Measurements from ENCODE around the gene PSMA8. TPM values are rescaled to one million over a fixed set of nuclear protein-coding genes. Genes with fewer than 3 reads are reported as not detected.
"Not testable (repeated sequence)": the region's sequence is repeated elsewhere in the genome, so short reads cannot be mapped to it uniquely, and the experiment has no call there.

Gene PSMA8
- total RNA-seq, 1 experiment from 2014 or later: not detected

DNA sequence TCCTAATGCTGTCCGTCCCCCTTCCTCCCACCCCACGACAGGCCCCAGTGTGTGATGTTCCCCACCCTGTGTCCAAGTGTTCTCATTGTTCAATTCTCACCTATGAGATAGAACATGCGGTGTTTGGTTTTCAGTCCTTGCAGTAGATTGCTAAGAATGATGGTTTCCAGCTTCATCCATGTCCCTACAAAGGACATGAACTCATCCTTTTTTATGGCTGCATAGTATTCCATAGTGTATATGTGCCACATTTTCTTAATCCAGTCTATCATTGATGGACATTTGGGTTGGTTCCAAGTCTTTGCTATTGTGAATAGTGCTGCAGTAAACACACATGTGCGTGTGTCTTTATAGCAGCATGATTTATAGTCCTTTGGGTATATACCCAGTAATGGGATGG, 105.0 kb downstream of the PSMA8 start:
- H3K23ac ChIP-seq (ENCODE audit: insufficient read length, low read depth, low read length); H3K4ac ChIP-seq (ENCODE audit: low read depth, low read length); H2AFZ ChIP-seq (ENCODE audit: low read length); H3K4me1 ChIP-seq (ENCODE audit: insufficient read depth, low read length); H3K9ac ChIP-seq (ENCODE audit: extremely low read depth, insufficient read length, low read length); H2BK15ac ChIP-seq (ENCODE audit: low read depth, low read length); H3K27me3 Mint-ChIP-seq (ENCODE audit: low read depth); H2BK120ac ChIP-seq (ENCODE audit: low read depth, low read length, poor library complexity, severe bottlenecking); H3K56ac ChIP-seq (ENCODE audit: insufficient read length, low read depth, low read length); H4K20me1 ChIP-seq (ENCODE audit: control insufficient read depth, insufficient read depth, insufficient read length); H3K27me3 ChIP-seq (ENCODE audit: insufficient read depth, low read length); H3K9me3 ChIP-seq (ENCODE audit: control insufficient read depth, low read depth, low read length); H3T11ph ChIP-seq (ENCODE audit: low read length); DNase-seq; H2BK5ac ChIP-seq (ENCODE audit: insufficient read length, low read length); H2BK12ac ChIP-seq (ENCODE audit: insufficient read length, low read depth, low read length); H3K4me3 Mint-ChIP-seq; H2AK5ac ChIP-seq (ENCODE audit: insufficient read length, low read length); H4K91ac ChIP-seq (ENCODE audit: insufficient read length, low read depth, low read length); H3K18ac ChIP-seq (ENCODE audit: insufficient read length, low read depth, low read length); H2BK20ac ChIP-seq (ENCODE audit: low read depth, low read length, poor library complexity, severe bottlenecking); H4K5ac ChIP-seq (ENCODE audit: insufficient read length, low read depth, low read length); H3K23me2 ChIP-seq (ENCODE audit: insufficient read length, low read depth, low read length, poor library complexity, severe bottlenecking); H3K27ac Mint-ChIP-seq; H3K79me1 ChIP-seq (ENCODE audit: insufficient read depth, low read depth, low read length, poor library complexity, severe bottlenecking); H3K14ac ChIP-seq (ENCODE audit: insufficient read depth, low read length); H4K8ac ChIP-seq (replicated peaks; ENCODE audit: insufficient read length, low read depth, low read length); H3K27ac ChIP-seq (ENCODE audit: insufficient read length, low read depth, low read length); H3K4me2 ChIP-seq (ENCODE audit: insufficient read depth, insufficient read length, low read length): not testable (repeated sequence)
- peaks cover 13 to 32% (median 24%) of the 10 kb centered on the region in 3 experiments for H3K36me3 Mint-ChIP-seq (ENCODE audit: insufficient read depth in 1 of 3, low read depth in 3 of 3)
- peaks cover 39 to 45% of the 10 kb centered on the region in 2 experiments for H3K4me1 Mint-ChIP-seq
- H3K79me2 ChIP-seq (ENCODE audit: insufficient read depth, low read length): peaks cover 10% of the 10 kb centered on the region; the same call in 1 of the 2 replicates
- H3K9me3 Mint-ChIP-seq: peaks cover 25 to 37% of the 10 kb centered on the region in 2 experiments
- WGBS (ENCODE audit: extremely low coverage, insufficient read length, low lambda C conversion rate): no CpG with 5 or more reads among the region's 4 CpGs

- H3K9me3 Mint-ChIP-seq: peaks cover 43 to 57% of the 10 kb centered on the region in 2 experiments
Observed at GRCh38 chr18:26242392-26242791, 108.7 kb downstream of the PSMA8 start.

More at GRCh38 chr18:26242392-26242791, 108.7 kb downstream of the PSMA8 start:
- not testable (repeated sequence) for H2AFZ ChIP-seq (ENCODE audit: low read length); H2BK5ac ChIP-seq (ENCODE audit: insufficient read length, low read length); H4K8ac ChIP-seq (replicated peaks; ENCODE audit: insufficient read length, low read depth, low read length); H2BK120ac ChIP-seq (ENCODE audit: low read depth, low read length, poor library complexity, severe bottlenecking); H2BK12ac ChIP-seq (ENCODE audit: insufficient read length, low read depth, low read length); H3K4ac ChIP-seq (ENCODE audit: low read depth, low read length); H3T11ph ChIP-seq (ENCODE audit: low read length); H3K56ac ChIP-seq (ENCODE audit: insufficient read length, low read depth, low read length); H3K4me1 ChIP-seq (ENCODE audit: insufficient read depth, low read length); H3K14ac ChIP-seq (ENCODE audit: insufficient read depth, low read length); H3K27me3 ChIP-seq (ENCODE audit: insufficient read depth, low read length); H4K91ac ChIP-seq (ENCODE audit: insufficient read length, low read depth, low read length); H4K20me1 ChIP-seq (ENCODE audit: control insufficient read depth, insufficient read depth, insufficient read length); H3K23me2 ChIP-seq (ENCODE audit: insufficient read length, low read depth, low read length, poor library complexity, severe bottlenecking); H3K4me3 Mint-ChIP-seq; H3K4me2 ChIP-seq (ENCODE audit: insufficient read depth, insufficient read length, low read length); H3K27ac ChIP-seq (ENCODE audit: insufficient read length, low read depth, low read length); H3K23ac ChIP-seq (ENCODE audit: insufficient read length, low read depth, low read length); H3K9me3 ChIP-seq (ENCODE audit: control insufficient read depth, low read depth, low read length); H3K27ac Mint-ChIP-seq; H3K9ac ChIP-seq (ENCODE audit: extremely low read depth, insufficient read length, low read length); H3K18ac ChIP-seq (ENCODE audit: insufficient read length, low read depth, low read length); DNase-seq; H2BK20ac ChIP-seq (ENCODE audit: low read depth, low read length, poor library complexity, severe bottlenecking); H3K27me3 Mint-ChIP-seq (ENCODE audit: low read depth); H2AK5ac ChIP-seq (ENCODE audit: insufficient read length, low read length); H3K79me1 ChIP-seq (ENCODE audit: insufficient read depth, low read depth, low read length, poor library complexity, severe bottlenecking); H3K4me1 Mint-ChIP-seq; H4K5ac ChIP-seq (ENCODE audit: insufficient read length, low read depth, low read length); H2BK15ac ChIP-seq (ENCODE audit: low read depth, low read length)
- peaks cover 11% of the 10 kb centered on the region; the same call in 1 of the 2 replicates for H3K79me2 ChIP-seq (ENCODE audit: insufficient read depth, low read length)
- no CpG with 5 or more reads among the region's 4 CpGs for WGBS (ENCODE audit: extremely low coverage, insufficient read length, low lambda C conversion rate)
- peaks cover 32 to 53% (median 49%) of the 10 kb centered on the region in 3 experiments for H3K36me3 Mint-ChIP-seq (ENCODE audit: insufficient read depth in 1 of 3, low read depth in 3 of 3)

Measured in H9 (cell line).